Kidney tubule cell (primary cell): ENCODE results near the gene ANKS4B.
"Not testable (repeated sequence)": the region's sequence is repeated elsewhere in the genome, so short reads cannot be mapped to it uniquely, and the experiment has no call there.

ENCODE experiments used
- DNase-seq: peaks from one replicate; pipeline ENCODE4 v3.0.0-alpha.2; 2018; ENCODE audit warnings: low spot score

The ANKS4B gene

DNA sequence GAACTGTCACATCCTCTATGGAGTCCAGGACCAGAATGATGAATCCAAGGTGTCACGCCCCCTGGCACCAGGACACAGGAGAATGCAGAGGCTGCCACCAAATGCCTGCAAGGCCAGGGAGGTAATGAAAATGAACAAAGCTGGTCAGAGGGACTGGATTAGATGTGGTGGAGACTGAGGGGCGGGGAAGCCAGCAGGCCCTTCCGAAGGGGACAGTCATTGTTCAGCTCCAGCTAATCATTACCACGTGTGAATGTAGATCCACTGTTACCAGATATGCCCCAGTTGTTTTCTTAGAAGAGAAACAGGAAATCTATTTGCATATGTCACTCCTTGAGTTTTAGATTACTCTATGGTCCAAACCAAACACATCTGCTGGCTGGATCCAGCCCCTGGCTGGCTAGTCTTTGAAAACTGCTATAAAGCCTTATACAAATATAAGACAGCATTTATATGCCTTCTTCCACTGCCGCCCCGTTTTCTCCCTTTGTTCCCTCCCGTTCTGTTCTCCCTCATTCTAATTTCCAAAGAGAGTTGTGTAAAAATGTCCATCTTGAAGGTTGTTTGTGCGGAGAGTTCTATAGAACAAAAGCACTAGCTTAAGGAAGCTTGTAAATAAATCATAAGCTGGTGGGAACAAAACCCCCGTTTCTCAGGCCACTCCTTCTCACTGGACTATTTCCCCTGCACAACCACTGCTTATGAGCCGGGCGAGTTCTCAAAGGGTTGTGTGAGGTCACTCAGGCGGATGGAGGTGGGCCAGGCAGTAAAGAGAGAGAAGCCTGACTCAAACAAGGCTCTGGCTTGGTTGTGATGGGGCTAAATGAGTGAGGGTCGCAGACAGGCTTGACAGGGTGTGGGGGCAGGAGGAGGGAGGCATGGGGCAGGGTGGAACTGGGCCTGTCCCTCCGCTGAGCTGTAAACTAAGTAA is 30.4 kb downstream of the ANKS4B start:
- DNase-seq: peak; percentile 83

DNA sequence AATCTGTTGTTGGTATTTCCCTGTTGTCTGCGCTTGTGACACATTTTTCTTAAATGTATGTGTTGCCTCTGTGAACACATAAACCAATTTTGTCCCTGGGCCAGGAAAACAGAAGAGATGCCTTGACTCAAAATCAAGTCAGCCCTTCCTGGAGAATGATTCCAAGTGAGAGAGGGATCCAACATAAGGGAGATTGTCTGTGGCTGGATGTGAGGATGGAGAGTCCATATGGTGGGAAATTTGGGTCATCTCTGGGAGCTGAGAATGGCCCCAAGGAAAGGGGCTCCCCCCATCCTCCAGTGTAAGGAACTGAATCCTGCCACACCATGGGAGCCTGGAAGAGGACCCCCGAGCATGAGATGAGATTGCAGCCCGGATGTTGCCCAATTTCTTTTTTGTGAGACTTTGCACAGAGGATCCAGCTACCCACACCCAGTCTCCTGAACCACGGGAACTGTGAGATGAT is 31.1 kb downstream of the ANKS4B start:
- no peak for DNase-seq

- peak; percentile 86 for DNase-seq
These were observed 31.8 kb downstream of the ANKS4B start for GRCh38 chr16:21265104-21265837.

- no peak for DNase-seq
These were observed 33.8 kb downstream of the ANKS4B start for GRCh38 chr16:21267298-21267697.

DNA sequence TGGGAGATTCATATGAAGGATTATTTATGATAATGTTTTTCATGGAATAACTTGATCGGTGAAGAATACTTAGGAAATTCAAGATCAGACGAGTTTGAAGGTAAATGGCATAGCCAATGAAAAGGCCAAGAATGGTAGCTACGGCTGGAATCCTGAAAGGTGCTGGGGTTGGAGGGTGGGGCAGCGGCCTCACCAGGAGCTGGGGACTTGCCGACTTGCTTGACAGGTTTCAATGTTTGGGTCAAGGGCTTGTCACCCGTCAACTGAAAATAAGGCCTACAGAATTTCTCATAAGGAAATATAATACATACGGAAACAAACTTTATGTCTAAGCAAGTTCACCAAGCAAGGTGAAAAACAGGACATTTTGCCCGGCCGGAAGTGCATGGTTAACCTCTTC is 34.7 kb downstream of the ANKS4B start:
- DNase-seq: no peak

DNA sequence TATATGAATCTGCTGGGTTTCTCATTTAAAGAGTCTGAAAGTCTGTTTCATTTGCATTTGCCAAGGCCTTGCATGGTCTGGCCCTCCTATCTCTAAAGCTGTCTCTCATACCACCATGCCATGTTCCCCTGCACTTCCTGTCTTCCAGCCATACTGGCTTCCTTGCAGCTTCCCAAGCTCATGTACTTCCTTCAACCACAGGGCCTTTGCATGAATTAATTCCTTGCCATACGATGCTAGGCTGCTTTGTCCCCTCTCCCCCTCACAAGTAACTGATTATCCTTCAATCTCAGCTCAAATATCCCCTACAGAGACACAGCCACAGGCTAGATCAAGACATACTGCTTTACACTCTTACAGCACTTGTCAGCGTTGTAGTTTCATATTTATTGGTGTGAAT is 38.8 kb downstream of the ANKS4B start:
- no peak for DNase-seq

DNA sequence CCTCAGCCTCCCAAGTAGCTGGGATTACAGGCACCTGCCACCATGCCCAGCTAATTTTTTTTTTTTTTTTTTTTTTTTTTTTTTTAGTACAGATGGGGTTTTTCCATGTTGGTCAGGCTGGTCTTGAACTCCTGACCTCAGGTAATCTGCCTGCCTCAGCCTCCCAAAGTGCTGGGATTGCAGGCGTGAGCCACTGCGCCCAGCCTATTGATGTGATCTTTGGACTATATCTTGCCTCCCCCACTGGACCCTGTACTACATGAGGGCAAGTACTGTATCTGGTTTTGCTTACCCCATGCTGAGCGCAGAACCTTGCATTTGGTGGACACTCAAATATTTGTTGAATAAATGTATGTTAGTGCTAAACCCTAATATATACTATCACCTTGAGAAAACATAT is 39.3 kb downstream of the ANKS4B start:
- not testable (repeated sequence) for DNase-seq

DNA sequence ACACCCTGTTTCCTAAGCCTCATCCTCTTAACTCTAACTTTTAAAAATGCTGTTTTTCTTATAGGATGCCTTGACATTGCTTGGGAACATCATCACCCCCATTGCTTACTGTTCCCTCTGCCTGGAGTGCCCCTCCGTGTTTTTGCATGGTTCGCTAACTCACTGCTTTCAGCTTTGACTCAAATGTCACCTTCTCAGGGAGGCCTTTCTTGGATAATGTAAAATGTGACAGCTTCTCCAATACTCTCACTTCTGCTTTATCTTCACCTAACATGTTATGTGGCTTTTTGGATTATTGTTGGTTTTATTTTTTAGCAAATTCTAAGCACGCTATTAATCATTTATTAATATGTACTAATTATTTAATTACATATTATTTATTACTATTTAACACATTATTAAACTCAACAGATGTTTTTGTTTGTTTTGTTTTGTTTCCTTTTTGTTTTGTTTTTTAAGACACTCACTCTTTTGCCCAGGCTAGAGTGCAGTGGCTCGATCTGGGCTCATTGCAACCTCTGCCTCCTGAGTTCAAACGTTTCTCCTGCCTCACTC is 40.8 kb downstream of the ANKS4B start:
- no peak for DNase-seq

DNA sequence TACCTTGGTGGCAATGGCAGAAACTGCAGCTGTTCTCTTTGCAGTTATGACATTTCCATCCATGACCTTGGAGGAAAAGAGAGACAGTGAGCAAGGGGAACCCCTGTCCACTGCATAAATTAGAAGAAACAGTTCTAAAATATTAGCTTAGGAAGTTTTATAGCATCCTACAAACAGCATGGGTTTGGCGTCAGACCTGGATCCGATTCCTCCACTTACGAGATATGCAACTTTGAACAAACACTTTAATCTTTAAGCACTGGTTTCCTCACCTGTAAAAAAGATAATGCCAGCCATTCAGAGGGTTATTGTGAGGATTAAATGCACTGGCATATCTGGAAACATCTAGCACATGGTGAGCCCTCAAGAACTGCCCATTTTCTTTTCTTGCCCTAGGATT is 42.0 kb downstream of the ANKS4B start:
- DNase-seq: no peak

DNA sequence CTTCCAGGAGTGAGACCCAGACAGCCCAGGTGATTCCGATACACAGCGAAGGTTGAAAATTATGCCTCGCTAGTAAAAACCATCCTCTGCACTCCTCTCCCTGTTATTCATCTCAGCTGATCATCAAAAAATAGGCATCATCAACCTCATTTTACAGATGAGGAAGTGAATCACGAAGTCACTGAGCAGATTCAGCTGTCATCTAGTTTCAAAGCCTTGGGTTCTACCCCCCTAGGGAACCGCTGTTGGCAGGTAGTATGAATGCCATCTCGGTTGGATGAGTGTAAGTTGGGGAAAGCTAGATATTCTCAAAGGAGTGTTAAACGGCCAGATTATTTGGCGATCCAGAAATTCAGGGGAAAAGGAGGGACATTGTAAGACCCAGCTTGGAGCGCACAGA is 42.6 kb downstream of the ANKS4B start:
- no peak for DNase-seq

DNA sequence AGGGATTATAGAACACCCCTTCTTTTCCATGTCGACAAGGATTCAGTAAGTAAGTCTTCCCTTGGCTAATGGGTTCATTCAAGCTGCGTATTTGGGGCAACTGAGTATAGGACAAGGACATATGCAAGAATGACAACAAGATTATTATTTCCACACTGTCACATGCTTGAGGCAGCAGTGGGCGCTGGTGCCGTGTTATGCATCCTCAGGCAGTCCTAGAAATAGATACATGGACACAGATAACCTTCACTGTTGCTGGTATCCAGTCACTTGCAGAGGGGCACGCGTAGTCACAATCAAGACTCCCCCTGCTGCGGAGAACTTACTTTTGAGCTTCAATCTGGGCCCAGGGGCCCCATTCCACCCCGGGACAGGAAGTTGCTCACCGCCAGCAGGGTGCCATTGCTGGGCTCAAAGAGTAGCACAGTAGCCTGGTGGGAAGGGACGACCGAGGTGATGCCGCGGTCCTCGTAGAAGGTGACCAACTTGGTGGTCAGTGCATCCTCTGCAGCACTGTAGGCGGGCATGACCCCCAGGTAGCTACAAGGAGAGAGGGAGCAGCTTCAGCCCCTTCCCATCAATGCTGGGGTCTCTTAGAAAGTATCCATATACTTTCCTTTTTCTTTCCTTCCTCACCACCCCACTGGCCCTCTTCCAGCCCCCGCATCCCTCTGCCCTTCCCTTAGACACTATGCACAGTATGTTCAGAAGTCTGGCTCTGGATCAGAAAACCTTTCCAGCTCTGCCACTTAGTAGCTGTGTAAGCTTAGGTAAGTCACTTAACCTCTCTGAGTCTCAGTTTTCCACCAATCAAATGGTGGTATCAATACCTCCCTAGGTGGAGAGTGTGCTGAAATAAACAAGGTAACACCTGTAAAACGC is 43.8 kb downstream of the ANKS4B start:
- no peak for DNase-seq

GRCh38 chr16:21277927-21278706 is 44.6 kb downstream of the ANKS4B start, which contains the start of gene CRYM:
Gene CRYM, minus strand, starts transcription at chr16:21278290. Its CDS starts 39 bp downstream, at chr16:21278251.
- peak; percentile 56 for DNase-seq

DNA sequence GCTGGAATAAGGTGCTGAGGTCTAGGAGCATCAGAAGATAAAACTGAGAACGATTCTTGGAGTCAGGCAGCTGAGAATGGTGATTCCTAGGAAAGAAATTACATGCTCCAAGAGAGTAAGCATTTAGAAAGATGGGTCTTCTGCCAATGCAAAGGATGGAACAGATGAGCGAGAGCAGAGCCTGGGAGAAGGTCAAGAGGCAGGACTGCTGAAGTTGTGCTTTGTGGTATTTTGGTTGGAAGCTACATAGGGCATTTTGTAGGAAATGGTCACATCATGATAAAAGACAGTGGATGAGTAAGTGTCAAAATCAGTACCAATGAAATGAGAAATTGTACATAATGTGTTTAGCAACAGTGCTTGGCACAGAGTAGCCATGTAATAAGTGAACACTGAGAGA is 46.0 kb downstream of the ANKS4B start:
- DNase-seq: no peak

DNA sequence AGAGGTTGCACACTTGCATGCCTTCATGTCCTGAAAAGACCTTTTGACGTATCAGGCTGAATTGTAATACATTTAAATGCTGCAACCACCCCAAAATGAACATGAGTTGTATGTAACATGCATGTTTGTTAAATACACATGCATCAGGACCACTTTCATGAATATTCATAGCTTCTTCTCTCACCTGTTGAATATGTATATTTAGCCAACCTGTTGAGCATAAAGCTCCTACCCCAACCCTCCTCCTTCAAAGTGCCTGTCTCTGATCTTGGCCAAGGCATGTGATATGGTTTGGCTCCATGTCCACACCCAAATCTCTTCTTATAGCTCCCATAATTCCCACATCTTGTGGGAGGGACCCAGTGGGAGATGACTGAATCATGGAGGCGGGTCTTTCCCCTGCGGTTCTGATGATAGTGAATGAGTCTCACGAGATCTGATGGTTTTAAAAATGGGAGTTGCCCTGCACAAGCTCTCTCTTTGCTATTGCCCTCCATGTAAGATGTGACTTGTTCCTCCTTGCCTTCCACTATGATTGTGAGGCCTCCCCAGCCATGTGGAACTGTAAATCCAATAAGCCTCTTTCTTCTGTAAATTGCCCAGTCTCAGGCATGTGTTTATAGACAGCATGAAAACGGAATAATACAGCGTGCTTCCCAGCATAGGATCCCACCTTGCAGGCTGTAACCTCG is 48.3 kb downstream of the ANKS4B start:
- no peak for DNase-seq

- DNase-seq: peak; percentile 39
These were observed 50.2 kb downstream of the ANKS4B start for GRCh38 chr16:21283521-21284289.

DNA sequence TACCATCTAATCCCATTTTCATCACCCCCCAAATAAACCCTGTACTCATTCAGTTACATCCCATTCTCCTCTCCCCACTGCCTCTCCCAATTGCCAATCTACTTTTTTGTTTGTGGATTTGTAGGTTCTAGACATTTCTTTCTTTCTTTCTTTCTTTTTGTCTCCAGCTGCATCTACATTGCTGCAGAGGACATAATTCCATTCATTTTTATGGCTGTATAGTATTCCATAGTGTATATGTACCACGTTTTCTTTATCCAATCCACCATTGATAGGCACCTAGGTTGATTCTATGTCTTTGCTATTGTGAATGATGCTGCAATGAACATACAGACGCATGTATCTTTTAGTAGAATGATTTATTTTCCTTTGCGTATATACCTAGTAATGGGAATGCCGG is 50.9 kb downstream of the ANKS4B start:
- DNase-seq: no peak

DNA sequence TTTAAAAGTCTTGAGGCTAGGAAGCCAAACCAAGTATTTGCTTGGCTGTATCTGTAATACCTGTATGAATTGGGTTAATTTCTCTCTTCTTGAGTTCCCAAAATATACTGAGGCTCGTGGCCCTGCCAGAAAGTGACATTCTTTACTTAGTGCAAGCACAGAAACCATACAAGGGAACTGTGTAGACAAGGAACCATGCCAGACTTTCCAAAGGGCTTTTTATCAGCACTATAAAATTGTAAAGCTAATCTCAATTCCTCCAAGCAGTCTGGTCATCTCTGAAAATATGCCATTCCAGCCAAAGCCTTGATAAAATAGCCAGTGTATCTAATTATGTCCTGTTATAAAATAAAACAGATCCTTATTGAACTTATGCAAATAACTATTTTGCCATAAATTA is 51.8 kb downstream of the ANKS4B start:
- no peak for DNase-seq

- not testable (repeated sequence) for DNase-seq
These were observed 56.3 kb downstream of the ANKS4B start for GRCh38 chr16:21289789-21290188.
